GM18867 (cell line): ENCODE results near the gene ITPK1.
"Not testable (repeated sequence)": the region's sequence is repeated elsewhere in the genome, so short reads cannot be mapped to it uniquely, and the experiment has no call there.

Experiments used
- ATAC-seq: cut with Tn5 transposase; IDR thresholded peaks from one replicate; pipeline ENCODE4 v1.9.1; 2021; ENCODE audit warnings: mild to moderate bottlenecking, moderate library complexity; ENCODE audit not compliant: unreplicated experiment

The ITPK1 gene

DNA sequence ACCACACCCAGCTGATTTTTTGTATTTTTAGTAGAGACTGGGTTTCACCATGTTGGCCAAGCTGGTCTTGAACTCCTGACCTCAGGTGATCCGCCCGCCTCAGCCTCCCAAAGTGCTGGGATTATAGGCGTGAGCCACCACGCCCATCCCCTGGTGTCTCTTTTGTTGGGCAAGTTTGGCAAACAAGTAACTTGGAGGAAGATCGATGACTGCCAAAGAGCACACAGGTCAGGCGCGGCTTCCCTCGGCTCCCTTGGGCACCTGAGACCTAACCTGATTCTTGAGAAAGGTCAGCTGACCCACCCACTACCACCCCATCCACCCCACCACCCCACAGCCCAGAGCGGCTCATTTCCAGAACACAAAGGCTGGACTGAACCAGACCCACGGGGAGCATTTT lies 9.9 kb downstream of the ITPK1 start:
- ATAC-seq, result not testable (repeated sequence)

GRCh38 chr14:93105362-93105761 lies 10.4 kb downstream of the ITPK1 start:
- no peak for ATAC-seq

- no peak for ATAC-seq
These were observed 10.8 kb downstream of the ITPK1 start for GRCh38 chr14:93104961-93105360.

GRCh38 chr14:93103392-93104080 lies 12.2 kb downstream of the ITPK1 start:
- ATAC-seq, result peak; percentile 91

DNA sequence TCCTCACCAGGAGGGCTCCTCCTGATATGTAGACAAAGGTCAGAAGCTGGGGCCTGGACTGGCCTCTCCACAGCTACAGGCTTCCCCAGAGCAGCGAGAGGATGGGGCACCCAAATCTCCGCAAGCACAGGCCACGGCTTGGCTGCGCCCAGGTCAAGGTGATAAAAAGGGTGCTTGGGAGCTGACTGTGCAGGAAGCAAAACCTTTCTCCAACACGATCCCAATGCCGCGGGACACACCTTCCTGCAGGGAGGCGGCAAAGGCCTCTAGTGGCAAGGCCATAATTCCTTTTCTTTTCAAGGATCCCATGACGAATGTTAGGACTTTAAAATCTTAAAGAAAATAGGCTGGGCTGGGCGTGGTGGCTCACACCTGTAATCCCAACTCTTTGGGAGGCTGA lies 13.6 kb downstream of the ITPK1 start:
- ATAC-seq, result no peak

DNA sequence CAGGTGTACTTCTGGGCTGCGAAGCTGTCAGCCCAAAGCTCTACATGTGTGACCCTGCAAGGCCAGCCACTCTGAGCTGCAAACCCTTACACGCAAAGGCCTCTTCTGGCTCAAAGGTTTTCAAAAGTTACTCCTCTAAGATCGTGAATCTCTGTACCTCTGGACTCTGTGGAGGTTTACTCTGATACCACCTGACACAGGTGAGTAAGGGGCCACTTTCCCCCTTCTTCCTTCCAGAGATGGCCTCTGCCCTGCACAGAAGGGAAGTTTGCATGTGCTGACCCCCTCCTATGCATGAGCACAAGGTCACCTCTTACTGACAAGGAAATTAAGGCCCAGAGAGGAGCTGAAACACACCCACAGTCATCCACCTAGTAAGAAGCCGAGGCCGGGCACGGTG lies 14.5 kb downstream of the ITPK1 start:
- no peak for ATAC-seq

GRCh38 chr14:93100570-93100969 lies 15.2 kb downstream of the ITPK1 start:
- ATAC-seq, result no peak

GRCh38 chr14:93100100-93100499 lies 15.6 kb downstream of the ITPK1 start:
- ATAC-seq, result no peak

DNA sequence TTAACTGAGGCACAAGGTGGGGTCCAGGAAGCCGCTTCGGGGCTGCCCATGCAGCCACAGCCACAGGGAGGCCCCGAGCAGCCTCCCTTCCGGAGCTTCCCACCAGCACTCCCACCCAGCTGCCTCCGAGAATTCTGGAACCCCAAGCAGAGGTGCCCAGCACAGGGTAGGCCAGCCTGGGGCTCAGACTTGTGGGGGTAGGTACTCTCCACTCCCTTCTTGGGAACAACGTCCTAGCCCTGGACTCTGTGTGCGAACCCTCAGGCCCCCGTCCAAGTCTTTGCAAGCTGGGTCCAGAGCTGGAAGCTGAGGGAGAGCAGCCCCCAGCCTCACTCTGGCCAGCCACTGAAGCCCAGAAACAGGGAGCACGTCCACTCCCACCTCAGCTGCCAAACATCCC lies 16.1 kb downstream of the ITPK1 start:
- ATAC-seq, result no peak

DNA sequence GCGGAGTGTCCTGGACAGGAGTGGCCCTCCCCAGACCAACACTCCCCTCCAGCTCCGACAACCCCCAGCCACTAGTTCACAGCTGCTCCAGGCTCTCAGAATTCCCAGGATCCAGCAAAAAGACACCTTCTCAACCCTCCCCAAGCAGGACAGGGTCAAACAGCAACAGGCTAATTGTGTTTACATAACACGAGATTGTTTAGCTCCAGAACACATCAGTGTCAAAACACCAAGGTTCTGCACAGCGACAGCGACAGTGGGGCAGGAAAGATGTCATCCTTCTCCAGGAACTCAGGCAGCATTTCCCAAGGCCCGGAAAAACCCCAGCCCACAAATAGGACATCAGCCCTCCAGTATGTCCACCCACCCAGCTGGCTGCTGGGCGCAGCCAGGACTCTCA lies 16.5 kb downstream of the ITPK1 start:
- ATAC-seq, result no peak

DNA sequence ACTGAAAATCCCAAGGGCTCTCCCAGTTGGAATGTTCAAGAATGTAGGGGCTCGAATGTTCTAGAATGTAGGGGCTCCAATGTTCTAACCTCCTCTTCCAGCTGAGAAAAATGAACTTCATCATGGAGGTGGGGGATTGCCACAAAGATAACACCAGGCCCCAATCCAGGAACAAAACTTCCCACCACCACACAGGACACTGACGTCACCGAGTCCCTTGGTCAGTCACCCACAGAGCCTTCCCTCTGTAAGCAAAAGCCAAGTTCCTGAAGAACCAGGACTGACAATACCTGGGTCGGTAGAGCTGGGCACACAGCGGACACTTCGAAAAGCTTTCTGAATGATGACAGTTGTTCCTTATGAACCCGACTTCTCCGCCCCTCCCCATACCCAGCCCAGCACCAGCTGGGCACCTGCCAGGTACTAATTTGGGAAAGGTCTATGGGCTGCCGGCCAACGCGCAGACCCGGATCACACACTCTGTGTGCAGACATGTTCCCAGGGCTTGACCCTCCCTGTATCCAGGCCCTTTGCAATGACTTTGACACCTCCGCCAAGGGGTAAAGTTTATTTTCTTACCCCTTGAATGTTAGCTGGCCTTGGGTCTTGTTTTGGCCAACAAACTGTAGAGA lies 18.9 kb downstream of the ITPK1 start:
- ATAC-seq, result no peak

DNA sequence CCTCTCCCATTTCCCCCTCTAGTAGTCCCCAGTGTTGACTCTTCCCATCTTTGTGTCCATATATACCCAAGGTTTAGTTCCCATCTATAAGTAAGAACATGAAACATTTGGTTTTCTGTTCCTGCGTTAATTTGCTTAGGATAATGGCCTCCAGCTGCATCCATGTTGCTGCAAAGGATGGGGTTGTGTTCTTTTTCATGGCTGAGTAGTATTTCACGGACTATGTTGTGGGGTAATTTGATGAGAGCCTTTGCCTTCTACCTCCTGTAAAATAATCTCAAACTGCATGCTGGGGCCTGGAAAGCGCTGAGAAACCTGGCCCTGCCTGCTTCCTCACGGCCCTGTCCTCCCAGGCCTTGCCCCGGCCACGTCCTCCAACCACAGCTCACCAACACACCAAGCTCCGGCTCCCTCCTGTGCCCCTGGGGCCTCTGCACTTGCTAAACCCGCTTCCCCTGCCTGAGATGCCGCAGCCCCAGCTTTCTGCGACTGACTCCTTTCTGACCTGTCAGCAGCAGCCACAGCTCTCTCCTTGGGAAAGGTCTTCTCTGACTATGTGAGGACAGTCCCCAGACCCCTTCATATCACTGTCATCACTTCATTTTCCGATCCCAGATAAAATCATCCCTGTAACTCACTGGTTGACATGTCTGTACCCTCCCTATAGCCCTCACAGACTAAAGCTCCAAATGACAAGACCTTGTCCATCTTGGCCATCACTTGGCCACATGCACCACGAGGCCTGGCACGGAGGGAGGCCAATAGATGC lies 19.8 kb downstream of the ITPK1 start:
- no peak for ATAC-seq

- ATAC-seq, result no peak
These were observed 21.4 kb downstream of the ITPK1 start for GRCh38 chr14:93094121-93094918.

DNA sequence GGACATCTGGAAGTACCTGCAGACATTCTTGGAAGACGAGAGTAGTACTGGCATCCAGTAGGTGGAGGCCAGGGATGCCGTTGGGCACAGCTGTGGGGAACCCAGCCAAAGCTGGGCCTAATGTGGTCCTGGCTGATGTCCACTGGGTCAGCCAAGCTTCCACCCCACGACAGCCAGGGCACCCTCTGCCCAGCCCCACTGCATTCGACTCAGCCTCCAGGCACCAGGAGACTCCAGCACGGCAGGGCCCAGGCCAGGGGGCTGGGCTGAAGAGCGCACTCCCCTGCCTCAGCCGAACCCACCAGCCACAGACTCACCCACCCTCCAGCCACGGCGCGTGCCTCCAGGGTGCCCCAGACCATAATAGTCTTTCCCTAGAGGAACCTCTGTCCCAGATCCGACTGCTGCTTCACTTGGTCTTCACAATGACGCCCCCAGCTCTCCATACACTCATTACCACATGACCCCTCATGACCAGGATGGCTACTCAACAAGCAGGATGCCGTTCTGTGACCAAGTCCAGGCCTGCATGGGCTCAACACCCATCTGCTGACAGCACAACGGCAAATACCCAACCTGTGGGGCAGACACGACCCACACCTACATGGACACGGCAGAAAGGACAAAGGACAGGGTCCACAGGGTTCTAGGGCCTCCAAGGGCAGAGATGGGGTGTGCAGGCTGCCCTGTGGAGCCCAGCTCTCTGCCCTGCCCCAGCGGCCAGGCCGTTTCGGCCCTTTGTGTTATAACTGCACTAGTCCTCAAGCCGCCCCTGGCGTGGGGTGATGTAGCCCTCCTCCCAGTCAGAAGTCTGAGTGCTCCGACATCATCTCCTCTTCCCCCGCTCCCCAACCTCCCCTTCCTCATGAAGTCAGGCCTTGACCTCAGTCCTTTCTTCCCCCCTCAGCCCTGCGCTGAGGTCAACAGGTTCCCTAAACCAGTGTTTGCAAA lies 22.8 kb downstream of the ITPK1 start:
- ATAC-seq, result no peak

DNA sequence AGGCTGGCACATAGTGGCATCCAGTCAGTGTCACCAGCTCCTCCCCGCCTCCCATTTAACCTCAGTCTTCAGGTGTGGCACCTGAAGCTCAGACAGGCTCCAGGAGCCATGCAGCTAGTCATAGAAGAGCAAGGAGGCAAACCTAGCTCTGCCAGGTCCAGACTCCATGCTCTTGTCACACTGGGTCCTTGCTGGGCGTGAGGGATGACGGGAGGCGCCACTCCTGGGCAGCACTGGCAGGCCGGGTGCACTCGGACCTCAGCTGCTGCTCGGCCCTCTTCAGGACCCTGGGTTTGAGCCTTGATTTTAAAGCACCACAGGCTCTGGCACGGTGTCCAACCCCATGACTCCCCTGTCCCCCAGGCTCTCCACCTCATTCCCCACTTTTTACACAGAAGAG lies 24.1 kb downstream of the ITPK1 start:
- no peak for ATAC-seq

DNA sequence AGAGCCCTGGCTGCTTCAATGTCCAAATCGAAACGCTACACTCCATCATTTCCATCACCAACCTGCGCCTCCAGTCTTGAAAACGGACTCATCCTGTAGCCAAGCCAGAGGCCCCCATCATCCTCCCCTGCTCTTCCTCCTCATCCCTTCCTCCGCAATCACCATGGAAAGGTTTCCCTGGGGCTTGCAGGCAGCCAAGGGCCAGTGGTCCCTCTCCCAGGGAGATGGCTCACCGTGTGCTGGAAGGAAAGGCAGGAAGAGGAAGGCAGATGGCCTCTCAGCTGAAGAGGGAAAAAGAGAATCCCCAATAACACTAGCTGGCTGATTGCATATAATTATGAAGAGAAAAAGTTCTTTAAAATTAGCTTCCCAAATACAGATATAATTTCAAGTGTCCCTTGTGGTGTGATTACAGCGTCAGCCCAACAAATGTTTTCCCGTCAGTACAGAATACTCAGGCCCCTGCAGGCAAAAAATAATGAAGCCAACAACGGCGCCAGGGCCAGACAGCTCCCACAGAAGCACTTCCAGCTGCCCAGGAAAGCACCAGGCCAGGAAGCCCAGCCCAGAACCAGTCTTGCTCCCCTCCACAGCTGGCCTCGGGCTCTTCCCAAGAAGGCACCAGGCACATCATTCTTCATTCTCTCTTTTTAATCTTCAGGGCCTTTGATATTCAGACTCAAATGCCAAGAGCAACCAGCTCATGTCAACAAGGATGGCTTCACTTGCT lies 24.7 kb downstream of the ITPK1 start:
- ATAC-seq, result no peak

GRCh38 chr14:93089521-93090269 lies 26.0 kb downstream of the ITPK1 start:
- no peak for ATAC-seq

GRCh38 chr14:93086441-93087055 lies 29.2 kb downstream of the ITPK1 start:
- no peak for ATAC-seq
